Breast epithelium (tissue), 3 donors: ENCODE data around the gene TMEM141.

ENCODE experiments used
- POLR2A ChIP-seq: fragments of 450-650 bp; IDR thresholded peaks from one replicate; pipeline ENCODE4 v1.6.1; 2016; ENCODE audit warnings: antibody characterized with exemption, mild to moderate bottlenecking, moderate library complexity
- POLR2AphosphoS5 ChIP-seq, 3 donors: sonication (generic); formaldehyde crosslinking; IDR thresholded peaks; one replicate each; pipeline ENCODE4 v1.6.1; 2017; ENCODE audit warnings: antibody characterized with exemption in 3 of 3
- TF ChIP-seq, protein P1 (sequence below), 3 donors: fragments of 450-650 bp; IDR thresholded peaks; one replicate each; pipeline ENCODE4 v1.5.1; 2016 to 2017; ENCODE audit warnings: antibody characterized with exemption in 3 of 3, mild to moderate bottlenecking in 3 of 3, moderate library complexity in 3 of 3

DNA sequence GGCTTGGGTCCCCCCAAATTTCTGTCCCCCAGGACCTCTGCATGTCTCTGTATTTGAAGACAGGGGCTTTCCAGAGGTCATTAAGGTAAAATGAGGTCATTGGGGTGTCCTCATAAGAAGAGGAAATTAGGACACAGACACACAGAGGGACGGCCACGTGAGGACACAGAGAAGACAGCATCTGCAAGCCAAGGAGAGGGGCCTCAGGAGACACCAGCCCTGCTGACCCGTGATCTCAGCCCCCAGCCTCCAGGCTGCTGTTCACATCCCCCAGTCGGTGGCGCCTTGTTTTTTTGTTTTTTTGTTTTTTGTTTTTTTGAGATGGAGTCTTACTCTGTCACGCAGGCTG lies 3.8 kb downstream of the TMEM141 start:
- TF ChIP-seq, protein P1, sequence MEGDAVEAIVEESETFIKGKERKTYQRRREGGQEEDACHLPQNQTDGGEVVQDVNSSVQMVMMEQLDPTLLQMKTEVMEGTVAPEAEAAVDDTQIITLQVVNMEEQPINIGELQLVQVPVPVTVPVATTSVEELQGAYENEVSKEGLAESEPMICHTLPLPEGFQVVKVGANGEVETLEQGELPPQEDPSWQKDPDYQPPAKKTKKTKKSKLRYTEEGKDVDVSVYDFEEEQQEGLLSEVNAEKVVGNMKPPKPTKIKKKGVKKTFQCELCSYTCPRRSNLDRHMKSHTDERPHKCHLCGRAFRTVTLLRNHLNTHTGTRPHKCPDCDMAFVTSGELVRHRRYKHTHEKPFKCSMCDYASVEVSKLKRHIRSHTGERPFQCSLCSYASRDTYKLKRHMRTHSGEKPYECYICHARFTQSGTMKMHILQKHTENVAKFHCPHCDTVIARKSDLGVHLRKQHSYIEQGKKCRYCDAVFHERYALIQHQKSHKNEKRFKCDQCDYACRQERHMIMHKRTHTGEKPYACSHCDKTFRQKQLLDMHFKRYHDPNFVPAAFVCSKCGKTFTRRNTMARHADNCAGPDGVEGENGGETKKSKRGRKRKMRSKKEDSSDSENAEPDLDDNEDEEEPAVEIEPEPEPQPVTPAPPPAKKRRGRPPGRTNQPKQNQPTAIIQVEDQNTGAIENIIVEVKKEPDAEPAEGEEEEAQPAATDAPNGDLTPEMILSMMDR (IDR thresholded peaks at IDR 0.05) = no peak
- TF ChIP-seq POLR2A (no peak), POLR2AphosphoS5 (IDR thresholded peaks at IDR 0.05) (no peak)
